ENCODE measurements around the gene PLIN3.

DNA sequence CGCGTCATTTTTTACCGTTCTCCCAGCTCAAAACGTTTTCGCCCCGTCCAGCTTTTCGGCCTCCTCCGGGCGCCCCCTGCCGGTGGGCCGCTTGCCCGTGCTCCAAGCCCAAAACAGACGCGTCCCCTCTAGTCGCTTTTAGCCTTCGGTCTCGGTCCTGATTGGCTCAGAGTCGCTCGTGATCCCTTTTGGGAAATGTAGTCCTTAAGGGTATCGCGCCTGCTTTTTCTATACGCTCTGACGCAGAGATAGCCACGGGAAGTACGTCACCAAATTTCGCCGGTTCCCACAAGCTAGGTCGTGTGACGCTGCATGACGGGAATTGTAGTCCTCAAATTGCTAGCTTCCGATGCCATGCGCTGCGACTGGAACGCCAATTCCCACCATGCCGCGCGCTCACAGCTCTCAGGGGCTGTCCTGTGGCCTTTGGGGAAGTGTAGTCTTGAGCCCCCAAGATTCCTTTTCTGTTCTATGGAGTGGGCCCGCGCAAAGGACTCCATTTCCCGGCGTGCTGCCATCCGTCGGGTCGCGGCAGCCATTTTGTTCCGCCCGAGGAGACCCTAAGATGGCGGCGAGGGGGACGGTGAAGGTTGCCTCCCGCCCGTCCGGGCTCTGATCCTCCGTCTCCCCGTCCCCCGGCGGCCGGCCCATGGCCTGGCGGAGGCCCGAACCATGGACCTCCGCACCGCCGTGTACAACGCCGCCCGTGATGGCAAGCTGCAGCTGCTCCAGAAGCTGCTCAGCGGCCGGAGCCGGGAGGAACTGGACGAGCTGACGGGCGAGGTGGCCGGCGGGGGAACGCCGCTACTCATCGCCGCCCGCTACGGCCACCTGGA is 76.1 kb downstream of the PLIN3 start, which contains the start of gene FEM1A:
- TF ChIP-seq, protein P1, sequence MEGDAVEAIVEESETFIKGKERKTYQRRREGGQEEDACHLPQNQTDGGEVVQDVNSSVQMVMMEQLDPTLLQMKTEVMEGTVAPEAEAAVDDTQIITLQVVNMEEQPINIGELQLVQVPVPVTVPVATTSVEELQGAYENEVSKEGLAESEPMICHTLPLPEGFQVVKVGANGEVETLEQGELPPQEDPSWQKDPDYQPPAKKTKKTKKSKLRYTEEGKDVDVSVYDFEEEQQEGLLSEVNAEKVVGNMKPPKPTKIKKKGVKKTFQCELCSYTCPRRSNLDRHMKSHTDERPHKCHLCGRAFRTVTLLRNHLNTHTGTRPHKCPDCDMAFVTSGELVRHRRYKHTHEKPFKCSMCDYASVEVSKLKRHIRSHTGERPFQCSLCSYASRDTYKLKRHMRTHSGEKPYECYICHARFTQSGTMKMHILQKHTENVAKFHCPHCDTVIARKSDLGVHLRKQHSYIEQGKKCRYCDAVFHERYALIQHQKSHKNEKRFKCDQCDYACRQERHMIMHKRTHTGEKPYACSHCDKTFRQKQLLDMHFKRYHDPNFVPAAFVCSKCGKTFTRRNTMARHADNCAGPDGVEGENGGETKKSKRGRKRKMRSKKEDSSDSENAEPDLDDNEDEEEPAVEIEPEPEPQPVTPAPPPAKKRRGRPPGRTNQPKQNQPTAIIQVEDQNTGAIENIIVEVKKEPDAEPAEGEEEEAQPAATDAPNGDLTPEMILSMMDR (IDR thresholded peaks at IDR 0.05; ENCODE audit: extremely low read depth in 1 of 2, insufficient read depth in 1 of 2, low read depth in 1 of 2, low read length in 2 of 2), result peak; percentile 98 to 100
- peak; percentile 72 for TF ChIP-seq POLR2A (IDR thresholded peaks at IDR 0.05; ENCODE audit: low read depth, low read length)
- no peak for TF ChIP-seq EZH2 (IDR thresholded peaks at IDR 0.05; ENCODE audit: borderline replicate concordance, low read depth, low read length, severe bottlenecking)
- peak; percentile 25 for TF ChIP-seq POLR2AphosphoS5 (IDR thresholded peaks at IDR 0.05; ENCODE audit: insufficient read depth, low read depth, low read length)
- TF ChIP-seq, protein P2, sequence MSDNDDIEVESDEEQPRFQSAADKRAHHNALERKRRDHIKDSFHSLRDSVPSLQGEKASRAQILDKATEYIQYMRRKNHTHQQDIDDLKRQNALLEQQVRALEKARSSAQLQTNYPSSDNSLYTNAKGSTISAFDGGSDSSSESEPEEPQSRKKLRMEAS (IDR thresholded peaks at IDR 0.05; ENCODE audit: insufficient read depth, insufficient read length), result no peak
- TF ChIP-seq GATA2 (IDR thresholded peaks at IDR 0.05; ENCODE audit: insufficient read depth, insufficient read length, low read depth, low read length), result no peak
